ENCODE results near the gene C2CD4A. TPM values are rescaled to one million over a fixed set of nuclear protein-coding genes. Genes with fewer than 3 reads are reported as not detected.
"Not testable (repeated sequence)": the region's sequence is repeated elsewhere in the genome, so short reads cannot be mapped to it uniquely, and the experiment has no call there.

C2CD4A gene
- total and polyA plus RNA-seq, 8 donors: 1.2 to 16.1 (median 2.7) TPM

- 84 to 87% methylated on average over 3 of the region's 3 CpGs for WGBS, 2 donors
- Histone ChIP-seq H3K9me3 (no peaks in the 10 kb centered on the region), H3K36me3 (peaks cover 0 to 8% (median 0%) of the 10 kb centered on the region in 3 donors), H3K27me3 (no peaks in the 10 kb centered on the region), H3K27ac (no peak overlapping the region), H3K4me3 (no peak overlapping the region), H3K4me1 (no peaks in the 10 kb centered on the region)
- intact Hi-C loops (cut with DNase I): no loop called here
- ATAC-seq (no peak), FAIRE-seq (no peak), DNase-seq (no peak)
- no peak for TF ChIP-seq CTCF (IDR thresholded peaks at IDR 0.05)
Observed at GRCh38 chr15:62027263-62027565, 39.6 kb upstream of the C2CD4A start.

GRCh38 chr15:62027916-62028315 is 38.9 kb upstream of the C2CD4A start:
- FAIRE-seq: no peak
- H3K27me3 ChIP-seq: no peaks in the 10 kb centered on the region
- ATAC-seq: no peak
- H3K4me3 ChIP-seq: no peak overlapping the region
- 86 to 89% methylated on average over 5 of the region's 5 CpGs for WGBS, 2 donors
- H3K9me3 ChIP-seq: no peaks in the 10 kb centered on the region
- no peaks in the 10 kb centered on the region for H3K4me1 ChIP-seq
- DNase-seq: no peak
- H3K36me3 ChIP-seq: peaks cover 0 to 6% (median 0%) of the 10 kb centered on the region in 3 donors
- no peak for TF ChIP-seq CTCF (IDR thresholded peaks at IDR 0.05)
- intact Hi-C loops (cut with DNase I): no loop called here
- no peak overlapping the region for H3K27ac ChIP-seq

GRCh38 chr15:62035256-62035924 is 31.4 kb upstream of the C2CD4A start:
- no peak for TF ChIP-seq CTCF (IDR thresholded peaks at IDR 0.05)
- Histone ChIP-seq H3K27ac (no peak overlapping the region), H3K36me3 (peaks cover 0 to 7% (median 0%) of the 10 kb centered on the region in 3 donors), H3K9me3 (no peaks in the 10 kb centered on the region), H3K4me1 (no peaks in the 10 kb centered on the region), H3K4me3 (no peak overlapping the region), H3K27me3 (no peaks in the 10 kb centered on the region)
- 65 to 66% methylated on average over 2 of the region's 2 CpGs for WGBS, 2 donors
- peak in 1 of 4 donors; percentile 14 for ATAC-seq
- no peak for FAIRE-seq
- no peak for DNase-seq
- intact Hi-C loops (cut with DNase I): no loop called here

GRCh38 chr15:62046078-62046743 is 20.6 kb upstream of the C2CD4A start:
- intact Hi-C loops (cut with DNase I): no loop called here
- no peaks in the 10 kb centered on the region for H3K36me3 ChIP-seq
- no peak overlapping the region for H3K4me3 ChIP-seq
- H3K9me3 ChIP-seq: no peaks in the 10 kb centered on the region
- peaks cover 8 to 16% (median 11%) of the 10 kb centered on the region in 3 donors for H3K4me1 ChIP-seq
- TF ChIP-seq CTCF (IDR thresholded peaks at IDR 0.05): no peak
- H3K27ac ChIP-seq: no peak overlapping the region
- FAIRE-seq: no peak
- H3K27me3 ChIP-seq: no peaks in the 10 kb centered on the region
- no peak for DNase-seq
- no peak for ATAC-seq
- 74 to 90% methylated on average over 5 of the region's 5 CpGs for WGBS, 2 donors

GRCh38 chr15:62047282-62047827 is 19.4 kb upstream of the C2CD4A start:
- Histone ChIP-seq H3K27ac (no peak overlapping the region), H3K4me3 (no peak overlapping the region), H3K36me3 (no peaks in the 10 kb centered on the region), H3K27me3 (no peaks in the 10 kb centered on the region), H3K9me3 (no peaks in the 10 kb centered on the region), H3K4me1 (peaks cover 2 to 16% (median 5%) of the 10 kb centered on the region in 3 donors)
- WGBS, 2 donors: 78 to 85% methylated on average over 2 of the region's 2 CpGs
- TF ChIP-seq CTCF (IDR thresholded peaks at IDR 0.05): no peak
- no peak for DNase-seq
- peak in 1 of 4 donors; percentile 22 for ATAC-seq
- FAIRE-seq: no peak
- intact Hi-C loops (cut with DNase I): no loop called here

GRCh38 chr15:62048254-62048653 is 18.5 kb upstream of the C2CD4A start:
- WGBS, 2 donors: 93 to 98% methylated on average over 3 to 4 of the region's 4 CpGs
- FAIRE-seq; ATAC-seq; H3K9me3 ChIP-seq; H3K27ac ChIP-seq; H3K4me3 ChIP-seq; DNase-seq; H3K36me3 ChIP-seq; intact Hi-C loops (cut with DNase I); H3K27me3 ChIP-seq: not testable (repeated sequence)
- peaks cover 0 to 18% (median 0%) of the 10 kb centered on the region in 3 donors for H3K4me1 ChIP-seq

Data from pancreas (tissue), 10 donors.